ENCODE results near the gene SLC37A1. TPM values are rescaled to one million over a fixed set of nuclear protein-coding genes. Genes with fewer than 3 reads are reported as not detected.

The SLC37A1 gene
- total RNA-seq, 1 experiment from 2014 or later: 23.5 TPM

- DNase-seq: no peak
- intact Hi-C loops (cut with micrococcal nuclease; ENCODE audit: unreplicated experiment): no loop called here
- Histone ChIP-seq H3K27ac (no peak overlapping the region), H4K20me1 (ENCODE audit: insufficient read depth) (no peaks in the 10 kb centered on the region), H3K27me3 (ENCODE audit: insufficient read depth, low read depth) (peaks cover 9% of the 10 kb centered on the region), H3K9me2 (ENCODE audit: insufficient read depth) (no peaks in the 10 kb centered on the region), H3F3A (ENCODE audit: insufficient read depth, low read depth) (no peaks in the 10 kb centered on the region), H3K36me3 (ENCODE audit: low read depth) (no peaks in the 10 kb centered on the region), H3K4me3 (no peak overlapping the region), H2AFZ (no peak overlapping the region), H3K79me2 (ENCODE audit: low read depth) (no peaks in the 10 kb centered on the region), H3K4me1 (replicated peaks; ENCODE audit: insufficient read depth) (no peaks in the 10 kb centered on the region), H3K9me3 (ENCODE audit: insufficient read depth, low read depth) (no peaks in the 10 kb centered on the region), H3K4me2 (no peak overlapping the region)
- ChIA-PET CTCF (no interaction called here), POLR2A (ENCODE audit: unreplicated experiment) (no interaction called here)
- no TSS peak for BruUV-seq (replicated peaks)
- TF ChIP-seq EZH2 (IDR thresholded peaks at IDR 0.05; ENCODE audit: low read depth): no peak
- TF ChIP-seq CTCF (conservative IDR thresholded peaks at IDR 0.05): no peak
Measured at GRCh38 chr21:42624095-42624790, 110.6 kb downstream of the SLC37A1 start.

- no peaks in the 10 kb centered on the region for H4K20me1 ChIP-seq (ENCODE audit: insufficient read depth)
- CTCF ChIA-PET: no interaction called here
- H3K4me3 ChIP-seq: no peak overlapping the region
- H2AFZ ChIP-seq: no peak overlapping the region
- POLR2A ChIA-PET (ENCODE audit: unreplicated experiment): no interaction called here
- no peaks in the 10 kb centered on the region for H3K4me1 ChIP-seq (replicated peaks; ENCODE audit: insufficient read depth)
- no peaks in the 10 kb centered on the region for H3F3A ChIP-seq (ENCODE audit: insufficient read depth, low read depth)
- H3K79me2 ChIP-seq (ENCODE audit: low read depth): no peaks in the 10 kb centered on the region
- H3K9me2 ChIP-seq (ENCODE audit: insufficient read depth): no peaks in the 10 kb centered on the region
- no peaks in the 10 kb centered on the region for H3K36me3 ChIP-seq (ENCODE audit: low read depth)
- no TSS peak for BruUV-seq (replicated peaks)
- no peak for DNase-seq
- H3K9me3 ChIP-seq (ENCODE audit: insufficient read depth, low read depth): no peaks in the 10 kb centered on the region
- 0 out of 2 replicates have a peak, but pooled peaks cover 6% of the 10 kb centered on the region for H3K27me3 ChIP-seq (ENCODE audit: insufficient read depth, low read depth)
- H3K4me2 ChIP-seq: no peak overlapping the region
- no peak for TF ChIP-seq CTCF (conservative IDR thresholded peaks at IDR 0.05)
- no peak for TF ChIP-seq EZH2 (IDR thresholded peaks at IDR 0.05; ENCODE audit: low read depth)
- intact Hi-C loops (cut with micrococcal nuclease; ENCODE audit: unreplicated experiment): no loop called here
- no peak overlapping the region for H3K27ac ChIP-seq
Measured at GRCh38 chr21:42624936-42625335, 111.3 kb downstream of the SLC37A1 start.

DNA sequence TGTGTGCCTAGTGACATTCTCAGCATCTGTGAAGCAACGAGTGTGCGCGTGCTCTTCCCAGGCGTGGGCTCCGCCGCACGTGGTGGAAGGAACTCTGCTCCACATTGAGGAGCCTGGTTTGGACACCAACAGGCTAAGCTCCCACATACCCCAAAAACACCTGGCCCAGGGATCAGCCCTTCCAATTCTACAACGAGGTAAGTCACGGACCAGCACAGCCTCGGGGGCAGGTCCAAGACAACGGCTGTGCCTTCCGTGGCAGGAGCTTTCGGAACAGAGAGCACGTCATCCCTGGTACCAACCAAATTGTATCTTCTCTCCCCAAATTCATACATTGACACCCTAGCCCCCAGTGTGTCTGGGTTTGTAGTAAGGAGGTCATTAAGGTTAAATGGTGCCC is 112.5 kb downstream of the SLC37A1 start:
- Histone ChIP-seq H2AFZ (no peak overlapping the region), H3F3A (ENCODE audit: insufficient read depth, low read depth) (no peaks in the 10 kb centered on the region), H3K9me2 (ENCODE audit: insufficient read depth) (no peaks in the 10 kb centered on the region), H3K79me2 (ENCODE audit: low read depth) (no peaks in the 10 kb centered on the region), H3K27me3 (ENCODE audit: insufficient read depth, low read depth) (0 out of 2 replicates have a peak, but pooled peaks cover 6% of the 10 kb centered on the region), H3K4me1 (replicated peaks; ENCODE audit: insufficient read depth) (no peaks in the 10 kb centered on the region), H3K4me3 (no peak overlapping the region), H3K9me3 (ENCODE audit: insufficient read depth, low read depth) (no peaks in the 10 kb centered on the region), H3K36me3 (ENCODE audit: low read depth) (no peaks in the 10 kb centered on the region), H4K20me1 (ENCODE audit: insufficient read depth) (no peaks in the 10 kb centered on the region), H3K27ac (no peak overlapping the region), H3K4me2 (no peak overlapping the region)
- intact Hi-C loops (cut with micrococcal nuclease; ENCODE audit: unreplicated experiment): no loop called here
- TF ChIP-seq EZH2 (IDR thresholded peaks at IDR 0.05; ENCODE audit: low read depth) (no peak), CTCF (conservative IDR thresholded peaks at IDR 0.05) (no peak)
- BruUV-seq (replicated peaks): no TSS peak
- POLR2A ChIA-PET (ENCODE audit: unreplicated experiment): no interaction called here
- CTCF ChIA-PET: no interaction called here
- DNase-seq: no peak
